ENCODE data around the gene NAE1. TPM values are rescaled to one million over a fixed set of nuclear protein-coding genes. Genes with fewer than 3 reads are reported as not detected.

Gene NAE1
- total RNA-seq, 2 experiments from 2014 or later, result 89.1 to 91.2 TPM

GRCh38 chr16:66790130-66790733 is 40.5 kb downstream of the NAE1 start:
- TF ChIP-seq CTCF (IDR thresholded peaks at IDR 0.05), result no peak
- ChIA-PET CTCF (no interaction called here), POLR2A (no interaction called here)
- H3K9me3 Mint-ChIP-seq, result no peaks in the 10 kb centered on the region
- no peaks in the 10 kb centered on the region for H3K27me3 Mint-ChIP-seq
- H3K4me1 Mint-ChIP-seq (ENCODE audit: low read depth), result no peaks in the 10 kb centered on the region
- Histone ChIP-seq H3K27ac (ENCODE audit: low read depth in 1 of 2, low read length in 2 of 2) (no peak overlapping the region), H3K4me3 (ENCODE audit: low read length) (no peak overlapping the region), H3K4me1 (ENCODE audit: insufficient read depth, low read length) (no peaks in the 10 kb centered on the region), H3K36me3 (ENCODE audit: insufficient read depth, low read length) (no peaks in the 10 kb centered on the region), H3K9me3 (ENCODE audit: control insufficient read depth in 1 of 2, insufficient read depth in 1 of 2, low read length in 2 of 2) (no peaks in the 10 kb centered on the region), H3K27me3 (ENCODE audit: control insufficient read depth in 1 of 2, insufficient read depth in 2 of 2, low read length in 2 of 2) (peaks cover 0 to 2% of the 10 kb centered on the region in 2 experiments)
- H3K36me3 Mint-ChIP-seq (ENCODE audit: low read depth), result no peaks in the 10 kb centered on the region
- no peak overlapping the region for H3K27ac Mint-ChIP-seq
- H3K4me3 Mint-ChIP-seq, result no peak overlapping the region
- intact Hi-C loops (cut with DNase I, micrococcal nuclease), result no loop called here
- DNase-seq (no peak), ATAC-seq (ENCODE audit: poor library complexity) (no peak)

- no peak for DNase-seq
- Histone ChIP-seq H3K4me1 (ENCODE audit: insufficient read depth, low read length) (no peaks in the 10 kb centered on the region), H3K27me3 (ENCODE audit: control insufficient read depth in 1 of 2, insufficient read depth in 2 of 2, low read length in 2 of 2) (peaks cover 0 to 2% of the 10 kb centered on the region in 2 experiments), H3K4me3 (ENCODE audit: low read length) (no peak overlapping the region), H3K27ac (ENCODE audit: low read depth in 1 of 2, low read length in 2 of 2) (no peak overlapping the region), H3K9me3 (ENCODE audit: control insufficient read depth in 1 of 2, insufficient read depth in 1 of 2, low read length in 2 of 2) (no peaks in the 10 kb centered on the region), H3K36me3 (ENCODE audit: insufficient read depth, low read length) (no peaks in the 10 kb centered on the region)
- CTCF ChIA-PET, result no interaction called here
- Mint-ChIP-seq H3K4me3 (no peak overlapping the region), H3K4me1 (ENCODE audit: low read depth) (no peaks in the 10 kb centered on the region), H3K27me3 (no peaks in the 10 kb centered on the region), H3K36me3 (ENCODE audit: low read depth) (no peaks in the 10 kb centered on the region), H3K27ac (no peak overlapping the region), H3K9me3 (no peaks in the 10 kb centered on the region)
- no peak for ATAC-seq (ENCODE audit: poor library complexity)
- no peak for TF ChIP-seq CTCF (IDR thresholded peaks at IDR 0.05)
- intact Hi-C loops (cut with DNase I, micrococcal nuclease), result no loop called here
- POLR2A ChIA-PET, result no interaction called here
Observed at GRCh38 chr16:66787427-66787826, 43.3 kb downstream of the NAE1 start.

GRCh38 chr16:66786551-66786950 is 44.2 kb downstream of the NAE1 start:
- Histone ChIP-seq H3K4me3 (ENCODE audit: low read length) (no peak overlapping the region), H3K36me3 (ENCODE audit: insufficient read depth, low read length) (no peaks in the 10 kb centered on the region), H3K9me3 (ENCODE audit: control insufficient read depth in 1 of 2, insufficient read depth in 1 of 2, low read length in 2 of 2) (no peaks in the 10 kb centered on the region), H3K27me3 (ENCODE audit: control insufficient read depth in 1 of 2, insufficient read depth in 2 of 2, low read length in 2 of 2) (peaks cover 0 to 2% of the 10 kb centered on the region in 2 experiments), H3K4me1 (ENCODE audit: insufficient read depth, low read length) (no peaks in the 10 kb centered on the region), H3K27ac (ENCODE audit: low read depth in 1 of 2, low read length in 2 of 2) (no peak overlapping the region)
- DNase-seq, result no peak
- no peak for TF ChIP-seq CTCF (IDR thresholded peaks at IDR 0.05)
- ATAC-seq (ENCODE audit: poor library complexity), result no peak
- POLR2A ChIA-PET, result no interaction called here
- Mint-ChIP-seq H3K4me1 (ENCODE audit: low read depth) (no peaks in the 10 kb centered on the region), H3K36me3 (ENCODE audit: low read depth) (no peaks in the 10 kb centered on the region), H3K4me3 (no peak overlapping the region), H3K27ac (no peak overlapping the region), H3K27me3 (no peaks in the 10 kb centered on the region), H3K9me3 (no peaks in the 10 kb centered on the region)
- intact Hi-C loops (cut with DNase I, micrococcal nuclease), result no loop called here
- CTCF ChIA-PET, result no interaction called here
